B cell (primary cell): ENCODE data around the gene BHLHE41. TPM values are rescaled to one million over a fixed set of nuclear protein-coding genes. Genes with fewer than 3 reads are reported as not detected.
A peak's percentile ranks its signal among the peaks of the same experiment; 100 is the strongest.

Experiments used
- ATAC-seq: fragments of 200-7000 bp; cut with Tn5 transposase; one replicate; pipeline ENCODE4 v1.10.0; 2021; ENCODE audit warnings: low read depth, mild to moderate bottlenecking, moderate number of reproducible peaks, moderate library complexity
- CTCF ChIA-PET: fragments of 350-600 bp; sonication (Branson Sonifier 250); formaldehyde crosslinking; loops from one replicate; lab custom pipeline; 2021; ENCODE audit warnings: antibody characterized with exemption, inconsistent platforms; lab: Charles Lee
- POLR2A ChIA-PET: fragments of 350-600 bp; sonication (Branson Sonifier 250); formaldehyde crosslinking; loops from one replicate; lab custom pipeline; 2021; ENCODE audit warnings: antibody characterized with exemption; lab: Charles Lee
- DNase-seq: peaks from one replicate; pipeline ENCODE4 v3.0.0; 2013
- H2AFZ ChIP-seq: 2 replicates; pipeline ENCODE4 v1.6.1; 2012; ENCODE audit warnings: mild to moderate bottlenecking, low read depth, low read length; ENCODE audit not compliant: insufficient read depth, poor library complexity, severe bottlenecking
- H3K27ac ChIP-seq, 2 donors: 1 replicate in 1 of 2; 2 replicates in 1 of 2; pipeline ENCODE4 v1.5.1; 2012 to 2013; ENCODE audit warnings: low read length in 2 of 2, mild to moderate bottlenecking in 2 of 2, moderate library complexity in 1 of 2
- H3K27me3 ChIP-seq, 4 experiments: fragments of 200-600 bp in 1 of 4; sonication (generic) in 1 of 4; replicated peaks in 1 of 4; 1 replicate in 2 of 4; 2 replicates in 2 of 4; pipeline versions ENCODE4 v1.6.1 to v1.7.0; 2013 to 2016; ENCODE audit warnings: low read length in 3 of 4, mild to moderate bottlenecking in 2 of 4, mixed read lengths in 1 of 4, moderate library complexity in 1 of 4; ENCODE audit not compliant: insufficient read depth in 4 of 4, control insufficient read depth in 3 of 4; ENCODE audit errors: control extremely low read depth in 1 of 4
- H3K36me3 ChIP-seq, 2 experiments: replicated peaks in 1 of 2; 1 replicate in 1 of 2; 2 replicates in 1 of 2; pipeline versions ENCODE4 v1.6.1 to v1.7.1; 2013; ENCODE audit warnings: low read length in 1 of 2; ENCODE audit not compliant: insufficient read depth in 2 of 2, control insufficient read depth in 1 of 2; ENCODE audit errors: control extremely low read depth in 1 of 2, extremely low read depth in 1 of 2
- H3K4me1 ChIP-seq, 2 donors: fragments of 200-600 bp in 1 of 2; sonication (generic) in 1 of 2; 1 replicate in 1 of 2; 2 replicates in 1 of 2; pipeline versions ENCODE4 v1.5.1 to v1.6.1; 2013 to 2017; ENCODE audit warnings: low read length in 2 of 2; ENCODE audit not compliant: control insufficient read depth in 2 of 2, insufficient read depth in 2 of 2
- H3K4me2 ChIP-seq: replicated peaks from 2 replicates; pipeline ENCODE3; 2012; ENCODE audit warnings: mild to moderate bottlenecking, low read depth, low read length; ENCODE audit not compliant: poor library complexity, severe bottlenecking
- H3K4me3 ChIP-seq, 5 experiments: fragments of 200-600 bp in 1 of 5; sonication (generic) in 1 of 5; 1 replicate in 3 of 5; 2 replicates in 2 of 5; pipeline versions ENCODE4 v1.5.1 to v1.7.0; 2011 to 2016; ENCODE audit warnings: low read length in 4 of 5, mild to moderate bottlenecking in 4 of 5, low read depth in 2 of 5, control low read depth in 1 of 5, moderate library complexity in 1 of 5; ENCODE audit not compliant: insufficient read depth in 1 of 5; ENCODE audit errors: control extremely low read depth in 1 of 5, extremely low read depth in 1 of 5
- H3K79me2 ChIP-seq: fragments of 200-600 bp; sonication (generic); one replicate; pipeline ENCODE4 v1.6.0; 2016; ENCODE audit warnings: low read length; ENCODE audit not compliant: control insufficient read depth, insufficient read depth
- H3K9ac ChIP-seq: fragments of 200-600 bp; sonication (generic); 2 replicates; pipeline ENCODE4 v1.6.1; 2017; ENCODE audit warnings: mild to moderate bottlenecking, low read length, moderate library complexity
- H3K9me3 ChIP-seq, 3 donors: one replicate each; pipeline versions ENCODE4 v1.6.1 to v1.7.1; 2013; ENCODE audit warnings: low read length in 2 of 3; ENCODE audit not compliant: control insufficient read depth in 2 of 3, insufficient read depth in 1 of 3; ENCODE audit errors: control extremely low read depth in 1 of 3
- H4K20me1 ChIP-seq: 2 replicates; pipeline ENCODE4 v1.6.0; 2012; ENCODE audit warnings: mild to moderate bottlenecking, low read length; ENCODE audit not compliant: insufficient read depth, control insufficient read depth, poor library complexity, severe bottlenecking
- H3K27ac Mint-ChIP-seq: one replicate; pipeline ENCODE4 v1.8.0; 2021; ENCODE audit warnings: mixed read lengths
- H3K27me3 Mint-ChIP-seq: one replicate; pipeline ENCODE4 v1.8.0; 2021; ENCODE audit warnings: mixed read lengths
- H3K4me1 Mint-ChIP-seq: one replicate; pipeline ENCODE4 v1.8.0; 2021; ENCODE audit warnings: mixed read lengths
- H3K4me3 Mint-ChIP-seq: one replicate; pipeline ENCODE4 v1.8.0; 2021; ENCODE audit warnings: mixed read lengths
- H3K9me3 Mint-ChIP-seq: one replicate; pipeline ENCODE4 v1.8.0; 2022; ENCODE audit warnings: mixed read lengths; ENCODE audit not compliant: insufficient read depth
- EZH2 ChIP-seq: IDR thresholded peaks from 2 replicates; pipeline ENCODE4 v1.6.1; 2012; ENCODE audit warnings: borderline replicate concordance, low read depth, mild to moderate bottlenecking, moderate library complexity, low read length; ENCODE audit not compliant: insufficient read depth, poor library complexity, severe bottlenecking
- WGBS: methylation state at CpG from one replicate; pipeline ENCODE4 v1.1.5; 2013; ENCODE audit warnings: missing lambda C conversion rate; ENCODE audit not compliant: insufficient coverage; 5-methylcytosine and 5-hydroxymethylcytosine counted together
- intact Hi-C: fragments of 100-400 bp; cut with micrococcal nuclease; formaldehyde crosslinking; loops from one replicate; pipeline ENCODE4 v1.10.0; 2022
- polyA plus RNA-seq: library from polyadenylated mRNA; depleted of rRNA; stranded (reverse); fragments of >200 nt; gene quantifications from 2 replicates; pipeline ENCODE4 v1.2.3, GENCODE V29; 2012
- total RNA-seq, 2 donors: library from RNA; stranded (reverse); fragments of 120-200 nt in 1 of 2; gene quantifications; 1 replicate in 1 of 2; 2 replicates in 1 of 2; pipeline versions ENCODE4 v1.2.3 to v1.2.4, GENCODE V29; 2013 to 2022
- TF ChIP-seq, protein P1 (sequence below): fragments of 200-600 bp; IDR thresholded peaks from one replicate; pipeline ENCODE4 v1.8.0; 2022; ENCODE audit warnings: antibody characterized with exemption, mild to moderate bottlenecking

BHLHE41 gene
- total and polyA plus RNA-seq, 2 donors (not counting 1 experiment from before 2014, with no cell fraction given): 12.0 to 57.2 TPM

- Histone ChIP-seq H3K79me2 (peaks cover 3% of the 10 kb centered on the region), H3K9me3 (no peaks in the 10 kb centered on the region), H3K4me2 (peak overlapping the region; percentile 94), H3K27ac (peak overlapping the region; percentile 62 to 81), H3K27me3 (peaks cover 0 to 14% (median 0%) of the 10 kb centered on the region in 4 experiments), H4K20me1 (no peaks in the 10 kb centered on the region), H3K4me1 (peaks cover 65 to 69% of the 10 kb centered on the region in 2 donors), H3K9ac (peak overlapping the region; percentile 80), H2AFZ (no peak overlapping the region), H3K36me3 (no peaks in the 10 kb centered on the region), H3K4me3 (peak overlapping the region in 1 of 5 experiments; percentile 87)
- peaks cover 74% of the 10 kb centered on the region for H3K4me1 Mint-ChIP-seq
- CTCF ChIA-PET: interaction anchor here (0.6 to 6.5 kb wide), 28 partner anchors 21 to 765 kb away, joined by 3 to 72 read pairs (median 7); partner anchors contain the start of genes ITPR2 and SSPN
- intact Hi-C loops: loop anchor here (5.0 kb wide), 2 partner anchors 817 to 892 kb away; partner anchors contain the start of genes FGFR1OP2, INTS13 and TM7SF3
- no peak for ATAC-seq
- DNase-seq: no peak
- 100% methylated on average over 3 of the region's 4 CpGs for WGBS
- peak overlapping the region; percentile 90 for H3K27ac Mint-ChIP-seq
- no peaks in the 10 kb centered on the region for H3K27me3 Mint-ChIP-seq
- POLR2A ChIA-PET: interaction anchor here (0.7 to 5.5 kb wide), 3 partner anchors 36 to 712 kb away, joined by 3 to 117 read pairs (median 6); partner anchors contain the start of gene ITPR2
- TF ChIP-seq, protein P1, sequence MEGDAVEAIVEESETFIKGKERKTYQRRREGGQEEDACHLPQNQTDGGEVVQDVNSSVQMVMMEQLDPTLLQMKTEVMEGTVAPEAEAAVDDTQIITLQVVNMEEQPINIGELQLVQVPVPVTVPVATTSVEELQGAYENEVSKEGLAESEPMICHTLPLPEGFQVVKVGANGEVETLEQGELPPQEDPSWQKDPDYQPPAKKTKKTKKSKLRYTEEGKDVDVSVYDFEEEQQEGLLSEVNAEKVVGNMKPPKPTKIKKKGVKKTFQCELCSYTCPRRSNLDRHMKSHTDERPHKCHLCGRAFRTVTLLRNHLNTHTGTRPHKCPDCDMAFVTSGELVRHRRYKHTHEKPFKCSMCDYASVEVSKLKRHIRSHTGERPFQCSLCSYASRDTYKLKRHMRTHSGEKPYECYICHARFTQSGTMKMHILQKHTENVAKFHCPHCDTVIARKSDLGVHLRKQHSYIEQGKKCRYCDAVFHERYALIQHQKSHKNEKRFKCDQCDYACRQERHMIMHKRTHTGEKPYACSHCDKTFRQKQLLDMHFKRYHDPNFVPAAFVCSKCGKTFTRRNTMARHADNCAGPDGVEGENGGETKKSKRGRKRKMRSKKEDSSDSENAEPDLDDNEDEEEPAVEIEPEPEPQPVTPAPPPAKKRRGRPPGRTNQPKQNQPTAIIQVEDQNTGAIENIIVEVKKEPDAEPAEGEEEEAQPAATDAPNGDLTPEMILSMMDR: no peak
- no peak for TF ChIP-seq EZH2
- peak overlapping the region; percentile 85 for H3K4me3 Mint-ChIP-seq
- H3K9me3 Mint-ChIP-seq: no peaks in the 10 kb centered on the region
Observed at GRCh38 chr12:26120561-26121274, 4.1 kb downstream of the BHLHE41 start.
